HG02885 (cell line): ENCODE data around the gene ZNF628.
A peak's percentile ranks its signal among the peaks of the same experiment; 100 is the strongest.
"Not testable (repeated sequence)": the region's sequence is repeated elsewhere in the genome, so short reads cannot be mapped to it uniquely, and the experiment has no call there.

Source experiments
- ATAC-seq: cut with Tn5 transposase; IDR thresholded peaks from one replicate; pipeline ENCODE4 v1.9.1; 2021; ENCODE audit warnings: mild to moderate bottlenecking; ENCODE audit not compliant: unreplicated experiment, poor library complexity

ZNF628 gene

GRCh38 chr19:55493645-55494171, 17.3 kb downstream of the ZNF628 start:
- ATAC-seq: no peak

GRCh38 chr19:55494172-55494761, 17.9 kb downstream of the ZNF628 start:
- ATAC-seq: no peak

DNA sequence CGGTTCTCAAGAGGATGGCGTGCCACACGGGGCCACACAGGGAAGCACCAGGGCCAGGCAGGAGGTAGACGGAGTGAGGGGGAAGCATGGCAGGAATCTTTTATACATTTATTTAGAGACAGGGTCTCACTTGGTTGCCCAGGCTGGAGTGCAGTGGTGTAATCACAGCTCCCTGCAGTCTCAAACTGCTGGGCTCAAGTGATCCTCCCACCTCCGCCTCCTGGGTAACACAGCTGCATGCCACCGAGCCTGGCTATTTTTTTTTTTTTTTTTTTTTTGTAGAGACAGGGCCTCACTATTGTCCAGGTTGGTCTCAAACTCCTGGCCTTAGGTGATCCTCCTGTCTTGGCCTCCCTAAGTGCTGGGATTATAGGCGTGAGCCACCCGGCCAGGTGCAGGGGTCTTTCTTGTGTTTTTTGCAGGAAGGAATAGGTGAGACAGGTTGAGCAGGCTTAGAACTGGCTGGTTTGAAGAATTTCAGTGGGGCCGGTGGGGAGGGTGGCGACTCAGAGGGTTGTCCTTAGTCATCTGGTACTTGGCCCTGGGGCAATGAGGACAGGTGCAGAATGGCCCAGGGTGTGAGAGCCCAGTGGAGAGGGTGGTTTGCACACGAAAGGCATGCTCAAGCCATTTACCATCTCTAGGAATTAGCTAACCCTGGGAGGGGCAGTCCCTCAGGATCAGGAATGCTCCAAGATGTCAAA, 19.4 kb downstream of the ZNF628 start:
- no peak for ATAC-seq

DNA sequence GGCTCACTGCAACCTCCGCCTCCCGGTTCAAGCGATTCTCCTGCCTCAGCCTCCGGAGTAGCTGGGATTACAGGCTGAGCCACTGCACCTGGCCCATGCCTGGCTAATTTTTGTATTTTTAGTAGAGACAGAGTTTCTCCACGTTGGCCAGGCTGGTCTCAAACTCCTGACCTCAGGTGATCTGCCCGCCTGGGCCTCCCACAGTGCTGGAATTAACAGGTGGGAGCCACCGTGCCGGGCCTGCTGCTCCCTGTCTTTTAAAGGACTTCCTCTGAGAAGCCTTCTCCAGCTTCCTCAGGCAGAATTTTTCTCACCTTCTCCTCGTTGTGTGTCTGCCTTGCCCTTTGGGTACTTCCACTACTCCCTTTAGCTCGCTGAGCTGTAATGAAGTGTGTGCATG, 20.4 kb downstream of the ZNF628 start:
- ATAC-seq: not testable (repeated sequence)

GRCh38 chr19:55497763-55498162, 21.3 kb downstream of the ZNF628 start:
- no peak for ATAC-seq

DNA sequence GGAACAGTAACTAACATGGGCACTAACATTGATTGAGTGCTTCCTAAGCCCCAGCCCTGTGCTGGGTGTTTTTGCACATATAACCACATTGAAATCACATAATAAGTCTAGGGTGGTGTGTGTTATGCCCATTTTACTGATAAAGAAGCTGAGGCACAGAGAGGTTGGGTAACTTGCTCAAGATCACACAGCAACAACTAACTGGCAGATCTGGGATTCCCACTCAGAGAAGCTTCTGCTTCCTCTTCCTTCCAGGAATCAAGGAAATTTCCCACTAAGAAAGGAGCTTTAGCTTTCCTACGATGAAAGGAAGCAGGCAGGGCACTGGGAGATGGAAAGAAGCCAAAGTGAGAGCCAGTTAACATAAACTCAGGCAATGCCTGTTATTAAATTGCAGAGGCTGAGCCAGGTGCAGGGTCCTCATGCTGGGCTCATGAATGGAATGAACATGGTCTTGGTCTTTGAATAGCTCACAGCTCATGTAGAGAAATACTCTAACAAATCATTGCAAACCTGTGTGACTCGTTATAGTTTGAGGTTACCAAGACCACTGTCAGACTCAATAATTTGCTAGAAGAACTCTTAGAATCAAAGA, 21.9 kb downstream of the ZNF628 start:
- no peak for ATAC-seq

- no peak for ATAC-seq
Observed at GRCh38 chr19:55500368-55500952, 24.0 kb downstream of the ZNF628 start.

DNA sequence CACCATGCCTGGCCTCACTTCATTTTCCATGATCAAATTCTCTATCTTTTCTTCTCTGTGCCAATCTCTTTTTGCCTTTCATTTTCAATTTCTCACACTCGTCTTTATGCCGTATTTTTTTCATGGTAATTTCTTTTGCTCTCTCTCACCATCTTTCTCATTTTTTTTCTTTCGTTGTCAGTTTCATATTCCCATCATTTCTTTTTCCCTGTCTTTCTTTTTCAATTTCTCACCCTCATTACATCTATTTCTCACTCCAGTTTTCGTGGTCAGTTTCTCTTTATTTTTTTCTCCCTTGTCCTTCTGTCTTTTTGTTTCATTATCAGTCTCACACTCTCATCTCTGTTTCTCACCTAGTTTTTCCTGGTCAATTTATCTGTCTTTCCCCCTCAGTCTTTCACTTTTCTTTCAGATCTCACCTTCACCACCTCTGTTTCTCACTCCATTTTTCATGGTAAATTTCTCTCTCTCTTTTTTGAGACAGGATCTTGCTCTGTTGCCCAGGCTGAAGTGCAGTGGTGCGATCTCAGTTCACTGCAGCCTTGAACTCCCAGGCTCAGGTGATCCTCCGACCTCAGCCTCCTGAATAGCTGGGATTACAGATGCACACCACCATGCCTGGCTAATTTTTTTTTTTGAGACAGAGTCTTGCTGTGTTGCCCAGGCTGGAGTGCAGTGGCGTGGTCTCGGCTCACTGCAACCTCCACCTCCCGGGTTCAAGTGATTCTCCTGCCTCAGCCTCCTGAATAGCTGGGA, 26.0 kb downstream of the ZNF628 start:
- ATAC-seq: no peak

DNA sequence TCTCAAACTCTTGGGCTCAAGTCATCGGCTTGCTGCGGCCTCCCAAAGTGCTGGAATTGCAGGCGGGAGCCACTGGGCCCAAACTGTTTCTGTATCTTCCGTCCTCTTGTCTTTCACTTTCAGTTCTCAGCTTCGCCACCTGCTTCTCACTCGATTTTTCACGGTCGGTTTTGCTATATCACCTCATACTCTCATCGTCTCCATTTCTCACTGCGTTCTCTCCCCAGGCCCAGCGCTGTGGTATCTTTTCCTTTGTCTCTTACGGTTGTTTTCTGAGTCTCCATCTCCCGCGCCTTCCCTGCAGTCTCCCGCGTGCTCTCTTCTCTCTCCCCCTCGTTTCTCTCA, 26.7 kb downstream of the ZNF628 start:
- no peak for ATAC-seq

DNA sequence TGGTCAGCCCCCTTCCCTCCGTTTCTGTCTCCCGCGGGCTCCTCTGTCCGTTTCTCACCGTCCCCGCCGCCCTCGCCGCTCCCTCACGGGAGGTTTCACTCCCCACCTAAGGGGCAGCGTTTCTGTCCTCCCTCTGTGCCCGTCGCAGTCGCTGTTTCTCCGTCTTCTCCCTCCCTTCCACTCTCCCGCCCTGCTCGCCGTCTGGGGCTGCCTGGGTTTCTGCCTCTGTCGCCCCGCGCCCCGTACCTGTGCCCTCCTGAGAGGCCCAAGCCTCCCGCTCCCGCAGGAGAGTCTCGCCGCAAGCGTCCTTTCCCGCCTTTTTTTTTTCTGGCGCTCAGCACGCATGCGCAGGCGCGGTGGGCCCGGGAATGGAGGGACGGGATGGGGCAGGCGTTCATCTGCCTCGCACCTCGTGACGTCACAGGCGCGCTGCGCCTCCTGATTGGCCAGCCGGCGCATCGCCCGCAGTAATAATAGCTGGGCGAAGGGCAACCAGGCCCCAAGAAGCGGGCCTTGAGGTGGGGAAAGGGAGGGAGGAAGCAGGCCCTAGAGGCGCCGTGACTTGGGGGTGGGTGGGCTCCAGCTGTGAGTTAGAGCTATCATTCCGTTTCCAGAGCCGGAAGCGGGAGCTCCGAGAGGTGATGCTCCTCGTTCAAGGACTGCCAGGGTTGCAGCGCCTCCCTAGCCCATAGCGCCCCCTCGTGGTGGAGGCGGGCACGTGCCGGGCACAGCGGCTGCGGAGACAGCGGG, 27.3 kb downstream of the ZNF628 start:
- peak; percentile 96 for ATAC-seq

- no peak for ATAC-seq
Observed at GRCh38 chr19:55504252-55504603, 27.8 kb downstream of the ZNF628 start.

- no peak for ATAC-seq
Observed at GRCh38 chr19:55504981-55505380, 28.6 kb downstream of the ZNF628 start.

DNA sequence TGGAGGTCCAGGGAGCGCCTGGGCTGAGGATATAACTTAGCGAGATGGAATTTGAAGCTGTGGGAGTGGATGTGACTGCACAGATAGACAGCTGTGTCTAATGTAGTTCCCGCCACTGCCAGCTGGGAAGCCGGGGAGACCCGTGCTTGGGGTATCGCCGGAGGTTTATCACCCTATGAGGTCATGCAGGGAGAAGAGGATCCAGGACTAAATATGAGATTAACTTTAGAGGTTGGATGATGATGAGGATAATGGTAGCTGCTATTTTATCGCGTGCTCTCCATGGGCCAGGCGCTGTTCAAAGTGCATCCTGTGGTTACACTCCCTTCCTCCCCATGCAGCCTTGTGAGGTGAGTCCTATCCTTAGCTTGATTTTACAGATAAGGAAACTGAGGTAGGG, 31.7 kb downstream of the ZNF628 start:
- ATAC-seq: no peak

DNA sequence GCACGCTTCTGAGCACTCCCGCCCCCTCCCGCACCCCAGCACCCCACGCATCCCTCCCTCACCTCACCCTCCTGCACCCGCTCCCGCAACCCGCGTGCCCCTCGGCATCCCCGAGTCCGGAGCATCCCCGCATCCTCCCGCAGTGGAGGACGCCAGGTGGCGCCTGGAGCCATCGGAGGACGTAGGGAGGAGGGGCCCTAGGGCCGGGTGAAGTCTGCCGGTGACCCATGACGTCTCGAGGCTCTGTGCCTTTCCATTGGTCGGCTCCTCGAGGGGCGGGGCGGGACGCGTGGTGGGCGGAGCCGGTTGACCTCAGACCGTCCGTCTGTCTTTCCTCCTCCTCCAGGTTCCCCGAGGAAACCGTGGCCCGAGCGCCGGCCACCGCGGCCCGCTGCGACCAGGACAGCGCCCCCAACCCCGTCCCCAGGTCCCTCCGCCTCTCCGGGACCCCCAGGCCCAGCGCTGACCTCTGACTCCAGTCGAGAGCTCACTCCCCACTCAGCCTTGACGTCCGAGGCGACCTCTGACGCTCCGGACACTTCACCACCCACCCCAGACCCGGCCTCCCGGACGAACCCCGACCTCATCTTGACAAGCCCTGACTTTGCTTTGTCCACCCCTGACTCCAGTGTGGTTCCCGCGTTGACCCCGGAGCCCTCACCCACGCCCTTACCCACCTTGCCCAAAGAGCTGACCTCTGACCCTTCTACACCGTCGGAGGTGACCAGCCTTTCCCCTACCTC, 40.6 kb downstream of the ZNF628 start:
- peak; percentile 99 for ATAC-seq

DNA sequence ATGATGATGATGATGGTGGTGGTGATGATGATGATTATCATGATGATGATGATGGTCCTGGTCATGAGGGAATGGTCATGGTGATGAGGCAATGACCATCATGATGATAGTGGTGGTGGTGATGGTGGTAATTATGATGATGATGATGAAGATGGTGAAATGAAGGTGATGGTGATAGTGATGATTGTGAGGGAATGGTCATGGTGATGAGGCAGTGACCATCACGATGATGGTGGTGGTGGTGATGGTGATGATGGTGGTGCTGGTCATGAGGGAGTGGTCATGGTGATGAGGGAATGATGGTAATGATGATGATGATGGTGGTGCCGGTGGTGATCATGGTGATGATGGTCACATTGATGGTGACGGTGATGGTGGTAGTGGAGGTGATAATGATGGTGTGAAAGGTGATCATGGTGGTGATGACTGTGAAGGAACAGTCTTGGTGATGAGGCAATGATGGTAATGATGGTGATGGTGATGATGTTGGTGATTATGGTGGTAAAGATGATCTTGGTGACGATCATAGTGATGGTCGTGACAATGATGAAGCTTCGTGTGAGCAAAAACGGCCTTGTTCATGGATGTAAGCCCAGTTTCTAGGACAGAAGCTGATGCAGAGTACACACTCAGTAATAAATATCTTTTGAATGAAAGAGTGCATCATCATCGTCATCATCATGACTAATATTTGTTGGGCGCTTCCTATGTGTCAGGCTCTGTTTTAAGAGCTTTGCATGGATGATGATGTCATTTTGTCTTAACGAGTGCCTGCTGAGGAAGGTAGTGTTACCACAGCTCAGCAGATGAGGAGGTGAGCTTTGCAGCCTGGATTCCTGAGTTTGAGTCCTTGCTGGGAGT, 43.3 kb downstream of the ZNF628 start:
- ATAC-seq: no peak

DNA sequence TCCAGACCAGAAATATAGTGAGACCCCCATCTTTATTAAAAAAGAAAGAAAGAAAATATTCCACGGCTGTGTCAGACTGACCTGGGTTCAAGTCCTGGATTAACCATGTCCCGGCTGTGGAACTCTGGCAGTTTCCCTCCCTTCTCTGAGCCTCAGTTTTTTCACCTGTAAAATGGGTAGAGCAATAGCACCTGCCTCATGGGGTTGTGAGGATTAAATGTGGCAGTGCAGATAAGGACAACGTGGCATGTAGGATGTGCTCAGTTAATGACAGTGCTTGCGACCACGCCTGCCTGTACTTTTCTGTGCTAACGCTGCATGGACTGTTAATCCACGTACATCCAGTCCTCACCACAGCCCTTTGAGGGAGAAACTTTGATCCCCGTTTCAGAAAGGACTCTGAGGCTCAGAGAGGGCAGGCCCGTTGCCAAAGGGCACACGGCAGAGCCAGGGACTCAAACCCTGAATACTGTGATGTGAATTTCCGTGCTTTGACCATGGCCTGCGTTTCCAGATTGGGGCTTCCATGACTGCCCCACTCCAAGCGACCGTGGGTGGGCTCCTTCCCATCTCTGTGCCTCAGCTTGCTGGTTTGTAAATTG, 44.4 kb downstream of the ZNF628 start:
- no peak for ATAC-seq

DNA sequence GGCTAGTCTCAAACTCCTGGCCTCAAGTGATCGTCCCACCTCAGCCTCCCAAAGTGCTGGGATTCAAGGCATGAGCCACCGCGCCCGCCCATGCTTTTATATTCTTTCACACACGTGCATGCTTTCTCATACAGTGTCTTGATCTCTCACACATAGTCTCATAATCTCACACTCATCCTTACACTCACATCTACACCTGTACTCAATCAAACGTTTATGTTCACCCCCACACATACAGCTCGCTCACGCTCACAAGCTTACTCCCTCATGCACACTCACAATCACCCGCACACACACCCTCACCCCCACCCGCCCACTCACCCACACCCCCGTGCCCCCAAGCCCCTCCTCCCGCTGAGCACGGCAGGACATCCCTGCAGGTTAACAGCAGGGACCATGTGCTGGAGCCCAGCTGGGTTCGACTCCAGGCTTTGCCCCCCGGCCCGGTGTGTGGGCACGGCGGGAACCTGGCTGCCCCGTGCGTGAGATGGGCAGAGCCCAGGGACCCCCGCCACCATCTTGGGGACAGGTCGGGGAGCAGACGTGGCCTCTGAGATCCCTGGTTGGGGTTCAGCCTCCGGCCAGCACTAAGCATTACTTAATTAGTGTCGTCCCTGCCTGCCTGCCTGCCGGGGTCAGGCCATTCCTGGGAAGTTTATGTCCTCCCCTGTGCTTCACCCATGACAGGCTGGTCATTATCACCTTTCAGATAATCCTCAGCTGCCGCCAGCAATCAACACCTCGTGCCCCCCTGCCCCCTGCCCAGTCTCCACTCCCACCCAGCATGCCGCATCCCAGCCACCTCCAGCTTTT, 49.1 kb downstream of the ZNF628 start:
- ATAC-seq: no peak
